ENCODE data around the gene NCAPH2. TPM values are rescaled to one million over a fixed set of nuclear protein-coding genes. Genes with fewer than 3 reads are reported as not detected.

Gene NCAPH2
- total and polyA plus RNA-seq, 2 of the 8 experiments (the other 6 are each of a cell fraction or from before 2014, with no cell fraction given): 62.2 to 81.6 TPM

DNA sequence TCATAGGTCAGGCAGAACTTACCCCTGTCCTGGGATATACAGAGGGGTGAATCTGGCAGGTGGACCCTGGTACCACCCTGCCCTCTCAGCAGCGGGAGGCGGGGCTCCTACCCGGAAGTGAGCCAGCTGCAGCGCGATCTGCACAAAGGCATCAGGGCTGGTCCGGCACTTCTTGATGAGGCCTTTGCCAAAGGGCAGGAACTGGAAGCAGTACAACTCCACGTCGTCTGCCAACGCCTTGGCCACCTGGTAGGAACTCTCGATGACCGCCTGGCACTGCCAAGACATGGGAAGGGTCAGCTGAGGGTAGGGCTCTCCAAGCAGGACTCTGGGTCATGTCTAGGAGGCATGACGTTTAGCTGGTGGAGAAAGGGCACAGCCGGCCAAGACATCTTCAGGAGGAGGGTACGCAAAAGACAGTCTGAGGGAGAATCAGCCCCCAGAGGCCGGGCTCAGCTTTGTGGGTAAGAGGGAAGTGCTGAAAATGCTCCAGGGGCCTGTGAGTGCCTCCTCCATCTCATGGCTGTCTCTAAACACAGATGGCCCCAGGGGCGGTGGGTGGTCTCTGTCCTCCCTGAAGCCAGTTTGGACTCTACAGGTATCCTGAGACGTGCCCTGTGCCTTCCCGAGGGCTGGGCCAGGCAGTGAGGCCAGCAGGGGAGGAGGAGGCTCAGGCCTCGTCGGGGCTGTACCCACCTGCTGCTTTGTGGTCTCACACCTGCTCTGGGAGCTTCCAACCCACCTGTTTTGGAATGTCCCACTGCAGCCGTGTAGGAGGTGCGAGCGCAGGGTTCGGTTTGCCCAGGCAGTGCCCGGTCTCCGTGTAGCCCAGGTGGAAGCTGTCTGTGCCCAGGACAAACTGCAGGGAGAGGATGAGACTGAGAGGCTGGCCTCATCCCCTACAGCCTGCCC, 63.5 kb downstream of the NCAPH2 start:
- Histone ChIP-seq H3K4me3 (ENCODE audit: extremely low read depth in 1 of 4, insufficient read depth in 2 of 4, low read depth in 3 of 4, low read length in 4 of 4) (no peak overlapping the region), H2BK5ac (ENCODE audit: low read depth, low read length) (no peak overlapping the region), H4K8ac (ENCODE audit: extremely low read depth, insufficient read depth, low read length) (no peak overlapping the region), H3K9me3 (ENCODE audit: insufficient read depth in 2 of 2, low read depth in 1 of 2, low read length in 1 of 2) (no peaks in the 10 kb centered on the region), H3K79me1 (ENCODE audit: low read depth, low read length) (no peaks in the 10 kb centered on the region), H4K5ac (ENCODE audit: insufficient read length, low read depth, low read length) (no peak overlapping the region), H3K23me2 (ENCODE audit: low read depth, low read length) (no peaks in the 10 kb centered on the region), H3K36me3 (ENCODE audit: control insufficient read depth in 2 of 4, insufficient read depth in 4 of 4, low read length in 3 of 4) (peaks cover 12 to 38% (median 29%) of the 10 kb centered on the region in 4 experiments; a peak in 7 of 8 replicates), H2BK15ac (ENCODE audit: low read length) (no peak overlapping the region), H4K20me1 (replicated peaks in 1 of 2; ENCODE audit: control insufficient read depth in 1 of 2, insufficient read depth in 2 of 2, low read length in 2 of 2) (peaks cover 4 to 22% of the 10 kb centered on the region in 2 experiments), H3K4me2 (ENCODE audit: insufficient read depth in 1 of 2, low read depth in 2 of 2, low read length in 2 of 2) (no peak overlapping the region), H3K23ac (ENCODE audit: insufficient read length) (no peak overlapping the region), H3K56ac (replicated peaks; ENCODE audit: insufficient read length, low read depth, low read length) (no peak overlapping the region), H3K27ac (ENCODE audit: low read depth, low read length) (no peak overlapping the region), H3K27me3 (replicated peaks in 1 of 4; ENCODE audit: control insufficient read depth in 3 of 4, extremely low read depth in 1 of 4, insufficient read depth in 3 of 4, low read length in 3 of 4) (no peaks in the 10 kb centered on the region), H3K18ac (ENCODE audit: extremely low read depth, low read length) (no peak overlapping the region), H3K79me2 (ENCODE audit: control insufficient read depth in 1 of 2, insufficient read depth in 2 of 2, low read length in 2 of 2) (no peaks in the 10 kb centered on the region), H2BK120ac (replicated peaks; ENCODE audit: low read depth, low read length) (no peak overlapping the region), H2AK5ac (ENCODE audit: low read depth, low read length) (no peak overlapping the region), H2BK12ac (ENCODE audit: low read depth, low read length) (no peak overlapping the region), H3K4me1 (replicated peaks in 1 of 4; ENCODE audit: control insufficient read depth in 3 of 4, insufficient read depth in 4 of 4, low read length in 3 of 4) (no peaks in the 10 kb centered on the region), H3K4ac (replicated peaks; ENCODE audit: insufficient read length, low read depth, low read length) (no peak overlapping the region), H2AFZ (ENCODE audit: low read length) (no peak overlapping the region), H2BK20ac (ENCODE audit: low read length) (no peak overlapping the region), H4K91ac (replicated peaks; ENCODE audit: insufficient read length, low read length) (no peak overlapping the region), H3K9ac (replicated peaks in 1 of 4; ENCODE audit: extremely low read depth in 1 of 4, low read depth in 3 of 4, low read length in 3 of 4) (no peak overlapping the region), H3K14ac (ENCODE audit: insufficient read length) (no peak overlapping the region)
- ChIA-PET CTCF (ENCODE audit: partially characterized antibody) (interaction anchor here (1.4 to 8.1 kb wide), 3 partner anchors 7 to 124 kb away, joined by 4 to 84 read pairs (median 11); partner anchors contain the start of gene SYCE3), POLR2A (ENCODE audit: partially characterized antibody) (interaction anchor here (0.7 to 3.1 kb wide), 4 partner anchors 9 to 108 kb away, joined by 3 to 10 read pairs (median 6); partner anchors contain the start of genes CHKB and SYCE3)
- no peak for TF ChIP-seq POLR2AphosphoS5 (IDR thresholded peaks at IDR 0.05; ENCODE audit: low read depth, low read length)
- no peak for TF ChIP-seq EP300 (IDR thresholded peaks at IDR 0.05; ENCODE audit: borderline replicate concordance in 1 of 2, low read depth in 2 of 2, low read length in 2 of 2)
- TF ChIP-seq KDM5A (IDR thresholded peaks at IDR 0.05; ENCODE audit: low read length): no peak
- no peak for TF ChIP-seq RBBP5 (IDR thresholded peaks at IDR 0.05; ENCODE audit: borderline replicate concordance, low read depth, low read length)
- no peak for TF ChIP-seq CTBP2 (IDR thresholded peaks at IDR 0.05; ENCODE audit: borderline replicate concordance, insufficient read depth, insufficient read length, low read length)
- 93% methylated on average over 26 of the region's 26 CpGs; no CpG with 5 or more reads in 1 of the 2 experiments for WGBS, 2 experiments (ENCODE audit: extremely low coverage in 1 of 2, insufficient coverage in 1 of 2, insufficient read length in 1 of 2, insufficient replicate concordance in 2 of 2, low coverage in 1 of 2, low lambda C conversion rate in 2 of 2, missing lambda C conversion rate in 1 of 2)
- DNase-seq (ENCODE audit: low read depth in 1 of 2, low spot score in 2 of 2) (no peak), FAIRE-seq (no peak)

Data from H1 (cell line).